NAMALWA (cell line): Measurements from ENCODE around the gene ELAVL2.

Source experiments
- DNase-seq: peaks from one replicate; pipeline ENCODE4 v3.0.0-alpha.2; 2015; ENCODE audit warnings: low spot score

ELAVL2 gene

DNA sequence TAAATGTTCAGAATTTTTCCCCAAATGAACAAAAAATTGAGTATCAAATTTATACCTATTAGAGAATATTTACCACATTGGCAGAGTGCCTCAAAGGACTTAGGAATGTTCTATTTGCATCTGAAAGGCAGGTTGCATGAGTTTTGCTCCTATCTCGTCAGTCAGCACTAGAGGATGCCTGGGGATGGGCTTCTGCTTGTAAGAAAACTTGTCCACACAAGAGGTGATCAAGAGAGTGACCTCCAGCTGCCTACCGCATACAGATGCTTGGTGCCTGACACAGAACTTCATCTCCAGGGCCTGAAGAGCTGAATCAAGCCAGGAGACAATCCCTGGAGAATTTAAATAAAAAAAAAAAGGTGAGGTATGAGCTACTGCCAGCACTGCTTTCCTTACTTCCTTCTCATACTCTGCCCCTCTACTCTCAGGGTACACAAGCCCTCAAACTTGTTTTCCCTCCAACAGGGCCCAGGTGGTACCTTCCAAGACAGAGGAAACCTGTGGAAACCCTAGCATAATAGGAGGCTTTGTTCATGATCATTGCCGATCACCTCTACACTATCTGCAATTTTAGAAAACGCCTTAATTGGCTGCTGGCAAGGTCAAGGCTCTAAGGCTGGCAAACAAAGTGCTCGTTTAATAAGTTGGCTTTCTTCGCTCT lies 166.6 kb downstream of the ELAVL2 start:
- DNase-seq, result no peak

DNA sequence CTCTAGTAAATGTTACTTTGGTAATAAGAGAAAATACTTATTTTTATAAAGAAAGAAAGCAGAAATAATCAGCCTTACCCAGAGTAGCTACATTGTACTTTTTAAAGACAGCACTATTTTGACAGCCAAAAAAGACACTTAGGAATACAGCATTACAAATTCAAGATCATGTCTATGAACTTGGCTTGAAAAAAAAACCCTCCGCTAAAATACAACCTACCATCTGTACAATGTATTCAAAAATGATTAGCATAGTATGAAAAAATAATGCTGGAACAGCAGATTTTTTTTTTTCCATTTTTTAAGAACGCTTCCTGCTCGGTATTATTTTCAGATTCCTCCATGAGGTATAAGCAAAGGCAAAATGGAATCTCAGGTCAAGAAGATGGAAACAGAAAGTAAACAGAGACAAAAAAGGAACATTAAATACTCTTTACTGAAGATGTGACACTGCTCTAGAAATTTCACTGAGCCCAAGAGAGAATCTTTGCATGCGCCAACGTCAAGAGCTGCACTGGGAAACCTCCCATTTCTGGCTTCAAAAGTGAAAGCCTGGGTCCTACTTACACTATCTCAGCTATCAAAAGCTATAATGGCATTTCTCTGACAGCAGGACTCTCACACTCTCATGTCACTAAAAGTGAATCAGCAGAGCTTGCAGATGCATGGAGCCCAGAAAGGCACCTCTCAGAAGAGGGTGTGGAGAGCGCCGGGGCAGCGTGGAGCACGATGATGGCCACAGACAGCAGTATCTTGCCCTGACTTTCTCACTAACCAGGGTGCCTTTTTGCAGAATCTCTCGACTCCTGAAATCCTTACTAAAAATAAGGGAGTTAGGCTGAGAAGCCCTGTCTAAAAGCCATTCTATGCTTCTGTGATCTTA lies 167.4 kb downstream of the ELAVL2 start:
- no peak for DNase-seq

DNA sequence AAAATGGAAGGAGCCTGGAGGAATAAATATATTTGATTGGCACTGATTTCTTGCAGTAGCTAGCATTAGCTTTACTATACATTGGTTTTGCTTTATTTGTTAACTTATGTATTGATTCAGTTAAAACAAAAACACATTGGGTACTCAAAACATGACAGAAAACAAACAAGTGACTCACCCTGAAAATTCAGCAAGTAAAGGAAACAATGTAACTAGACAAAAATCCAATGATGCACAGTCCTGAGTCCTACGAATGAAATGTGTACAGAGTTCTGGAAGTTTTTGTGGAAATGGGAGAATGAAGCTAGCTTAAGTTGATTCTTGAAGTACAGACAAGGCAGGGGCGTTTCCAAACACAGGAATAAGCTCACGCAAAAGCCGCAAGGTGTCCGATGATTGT lies 175.0 kb downstream of the ELAVL2 start:
- no peak for DNase-seq

- no peak for DNase-seq
Observed at GRCh38 chr9:23648651-23649050, 177.4 kb downstream of the ELAVL2 start.

DNA sequence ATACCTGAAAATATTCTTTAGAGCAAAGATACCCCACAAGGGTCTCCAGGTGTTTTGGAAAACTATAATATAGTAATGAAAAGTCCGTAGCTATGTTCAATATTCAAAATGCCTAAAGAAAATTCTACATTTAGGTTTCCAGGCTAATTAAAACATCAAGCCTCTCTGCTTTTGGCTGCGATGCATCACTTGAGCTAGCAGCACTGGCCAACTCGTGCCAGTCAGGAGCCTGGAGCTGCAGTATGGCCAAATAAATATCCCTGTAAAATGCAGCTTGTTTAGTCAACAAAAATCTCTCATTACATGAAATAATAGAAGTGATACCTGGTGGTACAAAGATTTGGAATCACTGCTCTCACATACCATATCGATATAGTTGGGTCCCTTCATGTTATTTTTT lies 181.1 kb downstream of the ELAVL2 start:
- DNase-seq, result no peak

DNA sequence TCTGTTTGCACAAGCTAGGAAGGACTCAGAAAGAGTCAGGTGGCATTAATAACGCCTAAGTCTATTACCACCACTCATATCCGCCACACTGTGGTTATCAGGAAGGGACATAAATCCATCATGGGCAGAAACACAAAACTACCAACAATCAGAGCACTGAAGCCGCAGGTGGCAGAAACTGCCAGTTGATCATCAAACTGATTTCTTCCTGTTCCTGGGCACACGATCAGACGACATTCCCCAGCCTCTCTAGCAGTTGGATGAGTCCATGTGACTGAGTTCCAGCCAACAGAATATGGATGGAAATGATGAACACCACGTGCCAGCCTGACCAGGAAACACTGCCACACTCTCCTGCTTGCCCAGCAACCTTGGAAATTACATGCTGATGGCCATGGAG lies 181.7 kb downstream of the ELAVL2 start:
- no peak for DNase-seq

DNA sequence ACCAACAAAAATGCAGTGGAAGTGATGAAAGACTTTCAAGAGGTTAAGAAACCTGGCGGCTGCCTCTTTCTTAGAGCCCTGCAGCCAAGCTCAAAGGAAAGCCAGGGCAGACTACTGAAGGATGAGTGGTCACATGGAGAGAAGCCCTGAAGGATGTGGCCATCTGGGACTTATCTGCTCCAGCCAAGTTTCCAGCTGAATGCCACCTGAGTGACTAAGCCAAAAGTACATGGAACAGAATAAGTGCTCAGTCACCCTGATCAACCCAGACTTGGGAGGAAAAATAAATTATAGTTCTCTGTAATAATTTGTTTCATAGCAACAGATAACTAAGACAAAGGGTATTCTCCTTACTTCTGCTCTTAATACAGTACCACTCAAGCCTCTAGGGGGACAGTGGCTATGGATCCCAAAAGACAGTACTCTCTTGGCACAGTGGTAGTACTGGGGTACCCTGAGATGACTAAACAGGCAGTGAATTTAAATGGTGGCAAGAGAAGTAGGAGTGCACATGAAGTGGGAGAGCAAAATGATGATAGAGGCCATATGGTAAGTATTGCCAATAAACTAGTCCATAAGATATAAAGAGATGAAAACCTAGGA lies 182.3 kb downstream of the ELAVL2 start:
- no peak for DNase-seq
